ENCODE measurements around the gene IL10. TPM values are rescaled to one million over a fixed set of nuclear protein-coding genes. Genes with fewer than 3 reads are reported as not detected.

IL10 gene
- total and polyA plus RNA-seq, 7 experiments from 2014 or later: 0.19 to 2.7 (median 0.69) TPM; not detected in 3

DNA sequence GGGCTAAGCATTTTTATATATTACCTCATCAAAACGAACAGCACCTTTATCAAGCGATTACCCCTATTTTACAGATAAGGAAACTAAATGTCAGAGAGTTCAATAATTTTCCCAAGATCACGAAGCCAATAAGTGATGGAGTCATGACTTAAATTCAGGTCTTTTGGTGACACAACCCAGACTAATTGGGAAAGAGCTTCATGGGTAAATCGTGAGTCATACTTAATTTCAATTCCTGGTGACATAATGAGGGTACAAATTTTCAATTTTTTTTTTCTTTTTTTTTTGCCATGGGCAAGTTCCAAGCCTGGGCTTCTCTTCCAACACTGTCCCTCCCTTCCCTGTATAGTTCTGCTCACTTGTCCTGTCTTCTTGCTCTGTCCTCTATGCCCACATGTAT lies 30.1 kb upstream of the IL10 start:
- peak overlapping the region; percentile 81 for H3K27ac ChIP-seq (ENCODE audit: low read depth, low read length)
- H3K4me3 ChIP-seq (ENCODE audit: low read length): peak overlapping the region; percentile 10
- DNase-seq (no peak), ATAC-seq (no peak)
- no peaks in the 10 kb centered on the region for H3K27me3 ChIP-seq (ENCODE audit: control insufficient read depth in 2 of 2, insufficient read depth in 2 of 2, low read length in 2 of 2)
- no peaks in the 10 kb centered on the region for H3K36me3 ChIP-seq (ENCODE audit: control insufficient read depth in 2 of 3, insufficient read depth in 3 of 3, low read length in 3 of 3)
- peak overlapping the region in 9 of 10 donors; percentile 15 to 71 (median 50) for H3K4me3 Mint-ChIP-seq
- H3K9me3 ChIP-seq (ENCODE audit: control insufficient read depth in 2 of 3, low read length in 3 of 3): no peaks in the 10 kb centered on the region
- H3K27me3 Mint-ChIP-seq: peaks cover 0 to 48% (median 0%) of the 10 kb centered on the region in 5 donors
- peaks cover 35 to 40% of the 10 kb centered on the region in 2 donors for H3K4me1 ChIP-seq (ENCODE audit: control insufficient read depth in 2 of 2, insufficient read depth in 2 of 2, low read length in 2 of 2)
- peaks cover 27 to 81% (median 74%) of the 10 kb centered on the region in 7 donors for H3K4me1 Mint-ChIP-seq
- ChIA-PET POLR2A (interaction anchor here (0.6 to 12.8 kb wide), 17 partner anchors 9 to 179 kb away, joined by 3 to 148 read pairs (median 4); partner anchors contain the start of genes IL10 and IL19), CTCF (interaction anchor here (0.6 to 11.8 kb wide), 4 partner anchors 34 to 1482 kb away, joined by 3 to 329 read pairs (median 4); no protein-coding TSS in a partner anchor)
- peaks cover 0 to 4% (median 0%) of the 10 kb centered on the region in 11 donors for H3K9me3 Mint-ChIP-seq
- peaks cover 0 to 2% (median 0%) of the 10 kb centered on the region in 5 donors for H3K36me3 Mint-ChIP-seq
- intact Hi-C loops (cut with micrococcal nuclease): loop anchor here in 1 of 2 donors (5.0 to 10.0 kb wide), 3 partner anchors 120 to 522 kb away; partner anchors contain the start of genes CD55, FCMR, PFKFB2 and YOD1
- peak overlapping the region in 8 of 9 donors; percentile 83 to 99 (median 95) for H3K27ac Mint-ChIP-seq

DNA sequence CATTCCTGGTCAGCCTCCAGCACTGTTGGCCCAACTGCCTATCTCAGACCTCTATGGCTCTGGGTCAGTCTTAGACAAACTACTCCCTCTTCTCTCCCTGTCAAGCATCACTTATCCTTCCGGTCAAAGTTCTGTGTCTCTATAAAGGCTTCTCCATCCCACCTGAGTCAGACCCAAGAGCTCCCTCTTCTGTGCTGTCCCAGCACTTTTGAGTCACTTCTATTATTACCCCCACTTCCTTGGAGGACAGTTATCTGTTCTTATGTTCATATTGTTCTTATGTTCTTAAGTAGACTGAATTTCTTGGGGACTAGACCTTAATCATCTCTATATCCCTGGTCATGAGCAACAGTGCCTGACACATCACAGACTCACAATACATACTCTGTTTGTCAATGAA lies 29.2 kb upstream of the IL10 start:
- peaks cover 0 to 4% (median 0%) of the 10 kb centered on the region in 11 donors for H3K9me3 Mint-ChIP-seq
- H3K4me3 Mint-ChIP-seq: peak overlapping the region in 3 of 10 donors; percentile 10 to 15 (median 11)
- intact Hi-C loops (cut with micrococcal nuclease): loop anchor here in 1 of 2 donors (5.0 to 10.0 kb wide), 3 partner anchors 121 to 523 kb away; partner anchors contain the start of genes CD55, FCMR, PFKFB2 and YOD1
- Histone ChIP-seq H3K36me3 (ENCODE audit: control insufficient read depth in 2 of 3, insufficient read depth in 3 of 3, low read length in 3 of 3) (no peaks in the 10 kb centered on the region), H3K27me3 (ENCODE audit: control insufficient read depth in 2 of 2, insufficient read depth in 2 of 2, low read length in 2 of 2) (no peaks in the 10 kb centered on the region), H3K9me3 (ENCODE audit: control insufficient read depth in 2 of 3, low read length in 3 of 3) (no peaks in the 10 kb centered on the region), H3K4me3 (ENCODE audit: low read length) (no peak overlapping the region), H3K4me1 (ENCODE audit: control insufficient read depth in 2 of 2, insufficient read depth in 2 of 2, low read length in 2 of 2) (peaks cover 35 to 40% of the 10 kb centered on the region in 2 donors), H3K27ac (ENCODE audit: low read depth, low read length) (no peak overlapping the region)
- peaks cover 0 to 41% (median 0%) of the 10 kb centered on the region in 5 donors for H3K27me3 Mint-ChIP-seq
- CTCF ChIA-PET: interaction anchor here (1.0 to 11.8 kb wide), 2 partner anchors 67 to 118 kb away, joined by 4 to 329 read pairs; no protein-coding TSS in a partner anchor
- H3K4me1 Mint-ChIP-seq: peaks cover 27 to 77% (median 65%) of the 10 kb centered on the region in 7 donors
- H3K27ac Mint-ChIP-seq: peak overlapping the region; percentile 20 to 99 (median 95)
- DNase-seq (no peak), ATAC-seq (no peak)
- POLR2A ChIA-PET: interaction anchor here (0.6 to 12.8 kb wide), 7 partner anchors 8 to 107 kb away, joined by 3 to 148 read pairs (median 18); partner anchors contain the start of genes IL10 and IL19
- peaks cover 0 to under 1% (median 0%) of the 10 kb centered on the region in 5 donors for H3K36me3 Mint-ChIP-seq

DNA sequence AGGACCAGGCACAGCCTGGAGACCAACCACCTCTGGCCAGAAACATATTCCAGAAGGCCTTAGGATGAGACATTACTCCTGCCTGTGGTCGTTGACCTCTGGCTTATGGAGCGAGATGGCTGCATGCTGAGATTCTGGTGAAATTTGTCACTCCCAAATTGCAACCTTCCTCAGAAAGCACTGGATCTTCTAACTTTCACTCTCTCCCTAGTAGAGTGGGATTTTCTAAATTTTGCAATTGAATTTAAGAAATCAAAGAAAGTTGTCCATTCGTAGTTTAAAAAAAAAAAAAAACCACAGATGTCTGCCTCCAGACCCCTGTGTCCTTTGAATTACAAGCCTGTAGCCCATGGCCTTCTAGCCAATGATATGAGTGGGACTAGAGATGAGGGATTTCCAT lies 28.6 kb upstream of the IL10 start:
- intact Hi-C loops (cut with micrococcal nuclease): loop anchor here in 1 of 2 donors (5.0 to 10.0 kb wide), 3 partner anchors 121 to 524 kb away; partner anchors contain the start of genes CD55, FCMR, PFKFB2 and YOD1
- Mint-ChIP-seq H3K4me1 (peaks cover 27 to 77% (median 61%) of the 10 kb centered on the region in 7 donors), H3K4me3 (no peak overlapping the region), H3K27me3 (peaks cover 0 to 41% (median 0%) of the 10 kb centered on the region in 5 donors), H3K27ac (peak overlapping the region in 6 of 9 donors; percentile 83 to 99 (median 96)), H3K36me3 (no peaks in the 10 kb centered on the region), H3K9me3 (peaks cover 0 to 4% (median 0%) of the 10 kb centered on the region in 11 donors)
- Histone ChIP-seq H3K27me3 (ENCODE audit: control insufficient read depth in 2 of 2, insufficient read depth in 2 of 2, low read length in 2 of 2) (no peaks in the 10 kb centered on the region), H3K27ac (ENCODE audit: low read depth, low read length) (no peak overlapping the region), H3K4me3 (ENCODE audit: low read length) (no peak overlapping the region), H3K9me3 (ENCODE audit: control insufficient read depth in 2 of 3, low read length in 3 of 3) (no peaks in the 10 kb centered on the region), H3K36me3 (ENCODE audit: control insufficient read depth in 2 of 3, insufficient read depth in 3 of 3, low read length in 3 of 3) (no peaks in the 10 kb centered on the region), H3K4me1 (ENCODE audit: control insufficient read depth in 2 of 2, insufficient read depth in 2 of 2, low read length in 2 of 2) (peaks cover 35 to 37% of the 10 kb centered on the region in 2 donors)
- ATAC-seq: no peak
- ChIA-PET POLR2A (interaction anchor here (1.1 to 12.8 kb wide), 3 partner anchors 8 to 109 kb away, joined by 3 to 148 read pairs (median 9); no protein-coding TSS in a partner anchor), CTCF (interaction anchor here (1.0 to 11.8 kb wide), 3 partner anchors 8 to 118 kb away, joined by 4 to 329 read pairs (median 6); no protein-coding TSS in a partner anchor)
- DNase-seq: no peak

DNA sequence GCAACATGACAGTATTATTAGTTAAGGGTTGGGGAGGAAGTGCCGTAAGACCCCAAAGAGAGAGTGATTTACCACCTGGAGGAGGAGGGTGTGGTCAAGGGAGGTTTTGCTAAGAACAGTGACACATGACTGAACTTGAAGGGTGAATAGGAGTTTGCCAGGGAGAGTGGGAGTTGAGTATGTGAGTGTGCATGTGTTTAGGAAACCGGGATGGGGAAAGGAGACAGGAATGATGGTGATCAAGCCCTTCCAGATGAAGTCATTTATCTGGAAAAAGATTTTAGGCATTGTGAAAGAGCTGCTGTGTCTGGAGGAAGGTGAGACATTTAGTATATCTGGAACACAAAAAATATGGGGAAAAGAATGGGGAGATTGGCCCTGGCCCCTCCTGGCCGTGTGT lies 28.1 kb upstream of the IL10 start:
- ATAC-seq (no peak), DNase-seq (no peak)
- no peaks in the 10 kb centered on the region for H3K27me3 ChIP-seq (ENCODE audit: control insufficient read depth in 2 of 2, insufficient read depth in 2 of 2, low read length in 2 of 2)
- Mint-ChIP-seq H3K4me1 (peaks cover 27 to 76% (median 60%) of the 10 kb centered on the region in 7 donors), H3K27me3 (peaks cover 0 to 43% (median 0%) of the 10 kb centered on the region in 5 donors), H3K27ac (peak overlapping the region in 7 of 9 donors; percentile 0 to 99 (median 33)), H3K9me3 (peaks cover 0 to 4% (median 0%) of the 10 kb centered on the region in 11 donors), H3K4me3 (no peak overlapping the region), H3K36me3 (no peaks in the 10 kb centered on the region)
- CTCF ChIA-PET: interaction anchor here (1.0 to 2.2 kb wide), 2 partner anchors 9 to 119 kb away, joined by 4 to 6 read pairs; no protein-coding TSS in a partner anchor
- no peak overlapping the region for H3K4me3 ChIP-seq (ENCODE audit: low read length)
- H3K27ac ChIP-seq (ENCODE audit: low read depth, low read length): no peak overlapping the region
- H3K36me3 ChIP-seq (ENCODE audit: control insufficient read depth in 2 of 3, insufficient read depth in 3 of 3, low read length in 3 of 3): no peaks in the 10 kb centered on the region
- intact Hi-C loops (cut with micrococcal nuclease): loop anchor here in 1 of 2 donors (5.0 to 10.0 kb wide), 3 partner anchors 122 to 524 kb away; partner anchors contain the start of genes CD55, FCMR, PFKFB2 and YOD1
- no peaks in the 10 kb centered on the region for H3K9me3 ChIP-seq (ENCODE audit: control insufficient read depth in 2 of 3, low read length in 3 of 3)
- POLR2A ChIA-PET: interaction anchor here (0.5 to 12.8 kb wide), 7 partner anchors 12 to 109 kb away, joined by 3 to 148 read pairs (median 3); no protein-coding TSS in a partner anchor
- peaks cover 32% of the 10 kb centered on the region in 2 donors for H3K4me1 ChIP-seq (ENCODE audit: control insufficient read depth in 2 of 2, insufficient read depth in 2 of 2, low read length in 2 of 2)

DNA sequence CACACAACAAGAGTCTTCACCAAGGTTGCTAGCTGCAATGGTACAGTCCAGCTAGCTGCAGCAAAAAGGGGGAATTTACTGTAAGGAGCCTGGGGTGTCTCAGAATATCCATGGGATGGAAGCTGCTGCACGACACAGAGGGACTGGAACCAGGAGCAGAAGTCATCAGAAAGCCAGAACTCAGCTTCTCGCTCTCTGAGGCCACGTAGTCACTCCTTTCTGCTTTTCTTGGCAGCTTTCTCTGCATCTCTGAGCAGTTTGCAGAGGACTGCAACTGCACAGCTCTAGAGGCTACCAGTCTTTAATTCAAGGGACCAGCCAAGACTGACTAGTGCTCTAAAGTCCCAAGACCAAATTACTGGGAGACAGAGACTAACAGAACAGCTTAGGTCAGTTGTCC lies 27.0 kb upstream of the IL10 start:
- no peak for ATAC-seq
- POLR2A ChIA-PET: interaction anchor here (0.6 to 2.1 kb wide), 7 partner anchors 10 to 64 kb away, joined by 3 to 9 read pairs (median 3); partner anchors contain the start of gene IL10

DNA sequence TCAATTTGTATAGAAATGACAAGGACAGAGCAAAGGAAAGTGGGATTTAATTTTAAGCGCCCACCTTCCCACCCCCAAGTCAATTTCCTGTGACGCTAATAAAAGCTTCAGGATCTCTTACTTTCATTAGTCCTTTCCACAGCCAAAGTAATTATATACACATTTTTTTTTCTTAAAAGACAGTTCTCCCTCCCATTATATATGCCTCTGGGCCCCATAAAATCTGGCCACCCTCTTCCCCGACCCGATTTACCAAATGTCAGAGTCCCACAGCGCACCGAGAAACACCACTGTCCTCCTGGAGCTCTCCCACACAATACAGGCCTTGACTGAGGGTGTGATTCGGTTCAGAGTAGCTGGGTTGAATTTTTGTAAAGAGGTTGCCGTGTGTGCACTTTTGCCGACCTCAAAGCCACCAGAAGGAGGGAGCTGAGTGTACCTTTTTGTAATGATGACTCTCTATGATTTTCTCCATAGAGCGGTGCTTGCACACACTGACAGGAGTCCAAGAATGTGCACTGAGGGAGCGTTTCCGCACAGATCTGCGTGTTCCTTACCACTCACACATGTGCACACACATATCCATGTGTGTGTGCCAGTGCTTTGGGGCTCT lies 26.2 kb upstream of the IL10 start:
- intact Hi-C loops (cut with micrococcal nuclease): no loop called here
- Histone ChIP-seq H3K4me3 (ENCODE audit: low read length) (no peak overlapping the region), H3K27me3 (ENCODE audit: control insufficient read depth in 2 of 2, insufficient read depth in 2 of 2, low read length in 2 of 2) (no peaks in the 10 kb centered on the region), H3K4me1 (ENCODE audit: control insufficient read depth in 2 of 2, insufficient read depth in 2 of 2, low read length in 2 of 2) (peaks cover 15 to 24% of the 10 kb centered on the region in 2 donors), H3K36me3 (ENCODE audit: control insufficient read depth in 2 of 3, insufficient read depth in 3 of 3, low read length in 3 of 3) (no peaks in the 10 kb centered on the region), H3K9me3 (ENCODE audit: control insufficient read depth in 2 of 3, low read length in 3 of 3) (no peaks in the 10 kb centered on the region), H3K27ac (ENCODE audit: low read depth, low read length) (no peak overlapping the region)
- POLR2A ChIA-PET: interaction anchor here (0.5 to 2.1 kb wide), 5 partner anchors 12 to 63 kb away, joined by 3 to 9 read pairs (median 5); partner anchors contain the start of gene IL10
- DNase-seq (no peak), ATAC-seq (no peak)
- H3K4me3 Mint-ChIP-seq: peak overlapping the region in 1 of 10 donors; percentile 21
- H3K9me3 Mint-ChIP-seq: peaks cover 0 to 2% (median 0%) of the 10 kb centered on the region in 11 donors
- CTCF ChIA-PET: interaction anchor here (0.7 to 2.2 kb wide), 6 partner anchors 9 to 63 kb away, joined by 3 to 10 read pairs (median 6); no protein-coding TSS in a partner anchor
- H3K27me3 Mint-ChIP-seq: peaks cover 0 to 51% (median 0%) of the 10 kb centered on the region in 5 donors
- H3K4me1 Mint-ChIP-seq: peaks cover 25 to 74% (median 56%) of the 10 kb centered on the region in 7 donors
- H3K27ac Mint-ChIP-seq: peak overlapping the region in 5 of 9 donors; percentile 8 to 70 (median 63)
- H3K36me3 Mint-ChIP-seq: peaks cover 0 to 5% (median 0%) of the 10 kb centered on the region in 5 donors

More for the DNA sequence above, 27.0 kb upstream of the IL10 start:
- Histone ChIP-seq H3K4me1 (ENCODE audit: control insufficient read depth in 2 of 2, insufficient read depth in 2 of 2, low read length in 2 of 2) (peaks cover 23 to 29% of the 10 kb centered on the region in 2 donors), H3K4me3 (ENCODE audit: low read length) (no peak overlapping the region), H3K27me3 (ENCODE audit: control insufficient read depth in 2 of 2, insufficient read depth in 2 of 2, low read length in 2 of 2) (no peaks in the 10 kb centered on the region), H3K27ac (ENCODE audit: low read depth, low read length) (no peak overlapping the region), H3K9me3 (ENCODE audit: control insufficient read depth in 2 of 3, low read length in 3 of 3) (no peaks in the 10 kb centered on the region), H3K36me3 (ENCODE audit: control insufficient read depth in 2 of 3, insufficient read depth in 3 of 3, low read length in 3 of 3) (no peaks in the 10 kb centered on the region)
- Mint-ChIP-seq H3K27ac (peak overlapping the region in 2 of 9 donors; percentile 53 to 63), H3K36me3 (peaks cover 0 to 1% (median 0%) of the 10 kb centered on the region in 5 donors), H3K9me3 (peaks cover 0 to 2% (median 0%) of the 10 kb centered on the region in 11 donors), H3K4me1 (peaks cover 27 to 75% (median 57%) of the 10 kb centered on the region in 7 donors), H3K27me3 (peaks cover 0 to 51% (median 0%) of the 10 kb centered on the region in 5 donors), H3K4me3 (no peak overlapping the region)
- CTCF ChIA-PET: interaction anchor here (0.6 to 2.2 kb wide), 5 partner anchors 10 to 65 kb away, joined by 3 to 6 read pairs (median 5); no protein-coding TSS in a partner anchor
- intact Hi-C loops (cut with micrococcal nuclease): no loop called here
- no peak for DNase-seq

Data from naive thymus-derived CD4-positive, alpha-beta T cell (primary cell).